Measurements from ENCODE around the gene FGD2. TPM values are rescaled to one million over a fixed set of nuclear protein-coding genes. Genes with fewer than 3 reads are reported as not detected.
A peak's percentile ranks its signal among the peaks of the same experiment; 100 is the strongest.

The FGD2 gene
- 8.5 TPM for total RNA-seq
- 22.1 TPM for polyA plus RNA-seq
- long read RNA-seq, donor 1, result 0 reads
- long read RNA-seq, donor 2, result 0 reads
- long read RNA-seq, donor 3, partial matches to known transcripts, result 0 of 1 reads
- long read RNA-seq, donor 3, other reads (novel, unspliced or antisense), result 0 of 1 reads
- long read RNA-seq, donor 4, partial matches to known transcripts, result 0 of 2 reads
- long read RNA-seq, donor 4, other reads (novel, unspliced or antisense), result 0 of 2 reads
- long read RNA-seq, donor 5, partial matches to known transcripts, result 0 of 4 reads
- long read RNA-seq, donor 5, other reads (novel, unspliced or antisense), result 0 of 4 reads
- long read RNA-seq, donor 6, partial matches to known transcripts, result 0 of 2 reads
- long read RNA-seq, donor 6, other reads (novel, unspliced or antisense), result 0 of 2 reads
- long read RNA-seq, donor 7, result 0 reads
- long read RNA-seq, donor 8, partial matches to known transcripts, result 0 of 2 reads
- long read RNA-seq, donor 8, other reads (novel, unspliced or antisense), result 0 of 2 reads
- long read RNA-seq, donor 9, partial matches to known transcripts, result 0 of 2 reads
- long read RNA-seq, donor 9, other reads (novel, unspliced or antisense), result 0 of 2 reads
- long read RNA-seq, donor 10, partial matches to known transcripts, result 5 of 7 reads
- long read RNA-seq, donor 10, other reads (novel, unspliced or antisense), result 0 of 7 reads

GRCh38 chr6:37005061-37005810 lies at the start of gene FGD2:
TSS of gene FGD2 (plus strand) at chr6:37005655. CDS start at chr6:37005818, 163 bp downstream.
- H3K4me1 ChIP-seq (ENCODE audit: control insufficient read depth in 2 of 2, insufficient read depth in 2 of 2, low read length in 2 of 2), result peaks cover 0 to 9% of the 10 kb centered on the region in 2 donors
- H3K9me3 ChIP-seq (ENCODE audit: control insufficient read depth in 2 of 2, insufficient read depth in 1 of 2, low read length in 1 of 2), result no peaks in the 10 kb centered on the region
- peak within 1 kb of the TSS in 1 of 2 donors; percentile 24 for H3K4me3 ChIP-seq (ENCODE audit: low read length in 2 of 2)
- no peaks in the 10 kb centered on the region for H3K27me3 ChIP-seq (ENCODE audit: control insufficient read depth in 2 of 2, insufficient read depth in 1 of 2, low read length in 1 of 2)
- WGBS, result 64% methylated on average over 14 of the region's 14 CpGs
- peak within 1 kb of the TSS in 1 of 2 donors; percentile 25 for H3K27ac ChIP-seq (ENCODE audit: low read depth in 1 of 2, low read length in 1 of 2)
- H3K36me3 ChIP-seq (ENCODE audit: control insufficient read depth in 2 of 2, insufficient read depth in 2 of 2, low read length in 1 of 2), result no peaks in the 10 kb centered on the region
- no peak for DNase-seq (ENCODE audit: low read depth in 6 of 9, low spot score in 9 of 9)

- DNase-seq (ENCODE audit: low read depth in 6 of 9, low spot score in 9 of 9), result no peak
- Histone ChIP-seq H3K9me3 (ENCODE audit: control insufficient read depth in 2 of 2, insufficient read depth in 1 of 2, low read length in 1 of 2) (no peaks in the 10 kb centered on the region), H3K27me3 (ENCODE audit: control insufficient read depth in 2 of 2, insufficient read depth in 1 of 2, low read length in 1 of 2) (peaks cover 0 to 8% of the 10 kb centered on the region in 2 donors), H3K4me3 (ENCODE audit: low read length in 2 of 2) (no peak overlapping the region), H3K36me3 (ENCODE audit: control insufficient read depth in 2 of 2, insufficient read depth in 2 of 2, low read length in 1 of 2) (no peaks in the 10 kb centered on the region), H3K4me1 (ENCODE audit: control insufficient read depth in 2 of 2, insufficient read depth in 2 of 2, low read length in 2 of 2) (peaks cover 21 to 37% of the 10 kb centered on the region in 2 donors), H3K27ac (ENCODE audit: low read depth in 1 of 2, low read length in 1 of 2) (no peak overlapping the region)
- 45% methylated on average over 9 of the region's 9 CpGs for WGBS
Measured at GRCh38 chr6:36955671-36956445, 49.6 kb upstream of the FGD2 start.

GRCh38 chr6:36956446-36956820 lies 49.0 kb upstream of the FGD2 start:
- Histone ChIP-seq H3K4me3 (ENCODE audit: low read length in 2 of 2) (no peak overlapping the region), H3K36me3 (ENCODE audit: control insufficient read depth in 2 of 2, insufficient read depth in 2 of 2, low read length in 1 of 2) (no peaks in the 10 kb centered on the region), H3K27ac (ENCODE audit: low read depth in 1 of 2, low read length in 1 of 2) (no peak overlapping the region), H3K4me1 (ENCODE audit: control insufficient read depth in 2 of 2, insufficient read depth in 2 of 2, low read length in 2 of 2) (peaks cover 21 to 43% of the 10 kb centered on the region in 2 donors), H3K9me3 (ENCODE audit: control insufficient read depth in 2 of 2, insufficient read depth in 1 of 2, low read length in 1 of 2) (no peaks in the 10 kb centered on the region), H3K27me3 (ENCODE audit: control insufficient read depth in 2 of 2, insufficient read depth in 1 of 2, low read length in 1 of 2) (peaks cover 0 to 8% of the 10 kb centered on the region in 2 donors)
- no peak for DNase-seq (ENCODE audit: low read depth in 6 of 9, low spot score in 9 of 9)

- 87% methylated on average over 9 of the region's 9 CpGs for WGBS
- peaks cover 0 to 2% of the 10 kb centered on the region in 2 donors for H3K9me3 ChIP-seq (ENCODE audit: control insufficient read depth in 2 of 2, insufficient read depth in 1 of 2, low read length in 1 of 2)
- no peak for DNase-seq (ENCODE audit: low read depth in 6 of 9, low spot score in 9 of 9)
Measured at GRCh38 chr6:36957773-36958271, 47.6 kb upstream of the FGD2 start.

GRCh38 chr6:36958775-36959554 lies 46.5 kb upstream of the FGD2 start:
- Histone ChIP-seq H3K27ac (ENCODE audit: low read depth in 1 of 2, low read length in 1 of 2) (no peak overlapping the region), H3K4me3 (ENCODE audit: low read length in 2 of 2) (no peak overlapping the region), H3K36me3 (ENCODE audit: control insufficient read depth in 2 of 2, insufficient read depth in 2 of 2, low read length in 1 of 2) (no peaks in the 10 kb centered on the region), H3K4me1 (ENCODE audit: control insufficient read depth in 2 of 2, insufficient read depth in 2 of 2, low read length in 2 of 2) (peaks cover 32 to 62% of the 10 kb centered on the region in 2 donors), H3K27me3 (ENCODE audit: control insufficient read depth in 2 of 2, insufficient read depth in 1 of 2, low read length in 1 of 2) (peaks cover 0 to 10% of the 10 kb centered on the region in 2 donors), H3K9me3 (ENCODE audit: control insufficient read depth in 2 of 2, insufficient read depth in 1 of 2, low read length in 1 of 2) (peaks cover 0 to 11% of the 10 kb centered on the region in 2 donors)
- 93% methylated on average over 44 of the region's 44 CpGs for WGBS
- no peak for DNase-seq (ENCODE audit: low read depth in 6 of 9, low spot score in 9 of 9)

More at GRCh38 chr6:36957773-36958271, 47.6 kb upstream of the FGD2 start:
- Histone ChIP-seq H3K27ac (ENCODE audit: low read depth in 1 of 2, low read length in 1 of 2) (no peak overlapping the region), H3K4me1 (ENCODE audit: control insufficient read depth in 2 of 2, insufficient read depth in 2 of 2, low read length in 2 of 2) (peaks cover 23 to 57% of the 10 kb centered on the region in 2 donors), H3K4me3 (ENCODE audit: low read length in 2 of 2) (no peak overlapping the region), H3K36me3 (ENCODE audit: control insufficient read depth in 2 of 2, insufficient read depth in 2 of 2, low read length in 1 of 2) (no peaks in the 10 kb centered on the region), H3K27me3 (ENCODE audit: control insufficient read depth in 2 of 2, insufficient read depth in 1 of 2, low read length in 1 of 2) (peaks cover 0 to 10% of the 10 kb centered on the region in 2 donors)

GRCh38 chr6:36959555-36960250 lies 45.8 kb upstream of the FGD2 start:
- DNase-seq (ENCODE audit: low read depth in 6 of 9, low spot score in 9 of 9), result no peak
- Histone ChIP-seq H3K36me3 (ENCODE audit: control insufficient read depth in 2 of 2, insufficient read depth in 2 of 2, low read length in 1 of 2) (no peaks in the 10 kb centered on the region), H3K4me1 (ENCODE audit: control insufficient read depth in 2 of 2, insufficient read depth in 2 of 2, low read length in 2 of 2) (peaks cover 34 to 62% of the 10 kb centered on the region in 2 donors), H3K4me3 (ENCODE audit: low read length in 2 of 2) (no peak overlapping the region), H3K9me3 (ENCODE audit: control insufficient read depth in 2 of 2, insufficient read depth in 1 of 2, low read length in 1 of 2) (peaks cover 0 to 11% of the 10 kb centered on the region in 2 donors), H3K27me3 (ENCODE audit: control insufficient read depth in 2 of 2, insufficient read depth in 1 of 2, low read length in 1 of 2) (peaks cover 0 to 6% of the 10 kb centered on the region in 2 donors), H3K27ac (ENCODE audit: low read depth in 1 of 2, low read length in 1 of 2) (no peak overlapping the region)
- WGBS, result 95% methylated on average over 17 of the region's 17 CpGs

- Histone ChIP-seq H3K36me3 (ENCODE audit: control insufficient read depth in 2 of 2, insufficient read depth in 2 of 2, low read length in 1 of 2) (peaks cover 0 to 8% of the 10 kb centered on the region in 2 donors), H3K9me3 (ENCODE audit: control insufficient read depth in 2 of 2, insufficient read depth in 1 of 2, low read length in 1 of 2) (peaks cover 0 to 11% of the 10 kb centered on the region in 2 donors), H3K4me3 (ENCODE audit: low read length in 2 of 2) (no peak overlapping the region), H3K27me3 (ENCODE audit: control insufficient read depth in 2 of 2, insufficient read depth in 1 of 2, low read length in 1 of 2) (peaks cover 0 to 2% of the 10 kb centered on the region in 2 donors), H3K27ac (ENCODE audit: low read depth in 1 of 2, low read length in 1 of 2) (no peak overlapping the region), H3K4me1 (ENCODE audit: control insufficient read depth in 2 of 2, insufficient read depth in 2 of 2, low read length in 2 of 2) (peaks cover 24 to 51% of the 10 kb centered on the region in 2 donors)
- DNase-seq (ENCODE audit: low read depth in 6 of 9, low spot score in 9 of 9), result no peak
- 69% methylated on average over 40 of the region's 40 CpGs for WGBS
Measured at GRCh38 chr6:36961441-36962435, 43.7 kb upstream of the FGD2 start.

All from thymus (tissue), 14 donors.